GM18507 (cell line): Measurements from ENCODE around the gene CDH11.

ENCODE experiments used
- DNase-seq: peaks from one replicate; pipeline ENCODE4 v3.0.0; 2011; ENCODE audit warnings: low read depth; ENCODE audit not compliant: insufficient read length; ENCODE audit errors: extremely low spot score
- FAIRE-seq: peaks from 2 replicates; lab custom pipeline; 2011; peaks lifted over from hg19 to GRCh38; lab: Jason Lieb, UNC

The CDH11 gene, protein sequence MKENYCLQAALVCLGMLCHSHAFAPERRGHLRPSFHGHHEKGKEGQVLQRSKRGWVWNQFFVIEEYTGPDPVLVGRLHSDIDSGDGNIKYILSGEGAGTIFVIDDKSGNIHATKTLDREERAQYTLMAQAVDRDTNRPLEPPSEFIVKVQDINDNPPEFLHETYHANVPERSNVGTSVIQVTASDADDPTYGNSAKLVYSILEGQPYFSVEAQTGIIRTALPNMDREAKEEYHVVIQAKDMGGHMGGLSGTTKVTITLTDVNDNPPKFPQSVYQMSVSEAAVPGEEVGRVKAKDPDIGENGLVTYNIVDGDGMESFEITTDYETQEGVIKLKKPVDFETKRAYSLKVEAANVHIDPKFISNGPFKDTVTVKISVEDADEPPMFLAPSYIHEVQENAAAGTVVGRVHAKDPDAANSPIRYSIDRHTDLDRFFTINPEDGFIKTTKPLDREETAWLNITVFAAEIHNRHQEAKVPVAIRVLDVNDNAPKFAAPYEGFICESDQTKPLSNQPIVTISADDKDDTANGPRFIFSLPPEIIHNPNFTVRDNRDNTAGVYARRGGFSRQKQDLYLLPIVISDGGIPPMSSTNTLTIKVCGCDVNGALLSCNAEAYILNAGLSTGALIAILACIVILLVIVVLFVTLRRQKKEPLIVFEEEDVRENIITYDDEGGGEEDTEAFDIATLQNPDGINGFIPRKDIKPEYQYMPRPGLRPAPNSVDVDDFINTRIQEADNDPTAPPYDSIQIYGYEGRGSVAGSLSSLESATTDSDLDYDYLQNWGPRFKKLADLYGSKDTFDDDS

DNA sequence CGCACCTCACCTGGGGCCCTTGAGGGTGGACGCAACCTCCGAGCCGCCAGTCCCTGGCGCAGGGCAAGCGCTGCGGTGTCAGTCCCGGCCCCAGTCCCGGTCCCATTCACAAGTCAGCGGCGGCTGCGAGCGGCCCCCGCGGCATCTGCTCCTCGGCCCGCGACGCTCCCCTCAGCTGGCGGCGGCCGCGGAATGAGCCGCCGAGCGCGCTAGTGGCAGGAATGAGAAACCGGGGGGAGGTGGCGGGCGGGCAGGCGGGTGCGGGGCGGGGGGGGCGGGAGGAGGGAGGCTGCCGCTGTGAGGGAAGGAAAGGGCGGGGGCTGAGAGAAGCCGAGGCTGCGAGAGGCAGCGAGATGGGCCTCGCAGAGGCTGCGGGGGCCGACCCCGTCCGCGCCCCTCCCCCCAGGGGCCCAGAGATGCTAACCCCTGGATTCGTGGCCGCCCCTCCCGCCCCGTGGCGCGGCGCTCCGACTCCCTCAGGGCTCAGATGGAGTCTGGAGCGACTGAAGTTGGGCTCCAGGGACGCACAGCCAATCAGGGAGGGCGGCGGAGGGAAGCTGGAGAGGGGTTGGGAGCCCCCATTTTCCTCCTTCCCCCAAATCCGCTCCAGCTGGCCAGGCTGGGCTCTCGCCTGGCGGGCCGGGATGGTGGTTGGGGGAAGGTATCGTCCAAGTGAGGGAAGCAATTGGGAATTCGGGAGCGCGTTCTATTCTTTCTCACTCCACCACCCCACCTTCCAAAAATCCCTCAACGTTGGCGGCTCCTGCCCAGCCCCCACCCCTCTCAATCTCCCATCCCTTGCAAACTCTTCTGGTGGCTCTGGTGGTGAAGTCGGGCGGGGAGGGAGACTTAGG lies at the start of gene CDH11:
Gene CDH11 (minus strand): TSS at position 194 of the 854 bp plus-strand sequence. CDS start 117,194 bp downstream, outside the sequence.
- DNase-seq (no peak), FAIRE-seq (no peak)

DNA sequence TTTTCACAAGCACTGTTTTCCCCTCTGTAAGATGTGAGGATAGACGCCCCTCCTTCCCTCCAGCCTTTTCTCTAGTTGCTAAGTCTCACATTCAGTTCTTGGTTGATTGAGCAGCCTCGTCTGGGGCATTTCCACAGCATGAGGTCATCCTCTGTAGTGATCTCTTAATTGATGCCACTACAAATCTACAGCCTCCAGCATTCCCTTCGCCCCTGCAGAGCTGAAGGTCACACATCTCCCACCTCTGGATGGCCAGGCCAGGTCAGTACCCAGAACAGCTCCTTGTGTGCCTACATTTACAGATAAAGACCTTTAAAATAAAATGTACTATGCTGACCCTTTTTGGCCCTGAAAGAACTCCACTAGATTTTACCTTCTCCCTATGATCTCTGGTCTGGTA lies 32.5 kb upstream of the CDH11 start:
- no peak for DNase-seq
- no peak for FAIRE-seq

DNA sequence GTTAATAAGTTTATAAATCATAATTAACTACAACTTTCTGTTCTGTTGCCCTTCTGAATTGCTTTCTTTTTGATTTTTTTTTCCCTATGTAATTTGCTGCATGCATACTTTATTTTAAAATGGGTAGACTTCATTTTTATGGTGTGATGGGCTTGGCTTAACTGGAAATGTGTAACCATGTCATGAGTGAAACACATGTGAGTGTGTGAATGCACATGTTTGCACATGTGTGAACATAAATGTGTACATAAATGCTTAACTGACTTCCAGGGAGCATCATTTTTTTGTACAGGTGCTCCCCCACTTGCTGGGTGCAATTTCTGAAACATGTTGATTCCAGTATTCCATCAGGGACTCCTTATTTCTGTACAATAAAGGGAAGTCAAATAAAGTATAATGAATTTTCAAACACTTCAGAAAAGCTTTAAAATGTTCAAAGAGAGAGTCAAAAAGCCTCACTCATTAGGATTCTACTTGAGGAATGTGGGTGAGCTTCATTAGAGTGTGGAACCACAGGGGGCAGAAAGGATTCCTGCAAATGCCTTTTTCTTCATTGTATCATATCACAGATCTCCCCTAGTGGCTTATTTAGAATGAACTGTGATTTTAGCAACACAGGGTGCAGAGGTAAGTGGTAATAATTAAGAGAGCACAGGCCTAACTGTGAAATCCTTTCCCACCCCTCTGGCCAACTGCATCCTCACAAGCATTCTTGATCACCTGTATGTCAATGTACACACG lies 31.7 kb upstream of the CDH11 start:
- FAIRE-seq, result no peak
- no peak for DNase-seq

DNA sequence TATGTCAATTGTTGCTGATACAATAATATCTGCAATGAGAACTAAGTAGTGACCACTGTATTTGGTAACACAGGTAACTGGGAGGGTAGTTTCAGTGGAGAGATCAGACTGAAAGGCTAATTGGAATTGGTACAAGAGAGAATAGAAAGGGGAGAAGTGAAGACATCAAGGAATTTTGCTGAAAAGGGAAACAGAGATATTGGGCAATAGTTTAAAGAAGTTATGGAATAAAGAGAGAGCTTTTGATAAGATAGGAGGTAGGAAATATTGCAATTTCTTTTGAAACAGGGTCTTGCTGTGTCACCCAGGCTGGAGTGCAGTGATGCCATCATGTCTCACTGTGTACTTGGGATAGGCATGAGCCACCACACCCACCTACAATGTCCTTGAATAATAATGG lies 26.9 kb upstream of the CDH11 start:
- DNase-seq (no peak), FAIRE-seq (no peak)

DNA sequence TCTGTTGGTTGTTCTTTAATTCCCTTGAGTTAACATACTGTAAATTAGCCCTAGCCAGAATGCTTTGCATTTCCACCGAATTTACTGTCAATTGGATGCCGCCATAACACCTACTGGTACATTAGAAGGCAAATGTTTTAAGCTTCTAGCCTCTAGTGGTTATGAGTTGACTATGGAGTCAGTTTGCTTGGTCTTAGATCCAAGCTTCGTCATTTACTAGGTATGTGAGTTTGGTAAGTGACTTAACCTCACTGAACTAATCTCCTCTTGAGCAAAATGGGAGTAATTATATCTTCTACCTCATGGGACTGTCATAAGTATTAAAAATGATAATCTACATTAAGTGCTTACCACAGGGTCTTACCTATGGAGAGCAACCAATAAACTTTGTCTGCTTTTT lies 20.4 kb upstream of the CDH11 start:
- DNase-seq (no peak), FAIRE-seq (no peak)

DNA sequence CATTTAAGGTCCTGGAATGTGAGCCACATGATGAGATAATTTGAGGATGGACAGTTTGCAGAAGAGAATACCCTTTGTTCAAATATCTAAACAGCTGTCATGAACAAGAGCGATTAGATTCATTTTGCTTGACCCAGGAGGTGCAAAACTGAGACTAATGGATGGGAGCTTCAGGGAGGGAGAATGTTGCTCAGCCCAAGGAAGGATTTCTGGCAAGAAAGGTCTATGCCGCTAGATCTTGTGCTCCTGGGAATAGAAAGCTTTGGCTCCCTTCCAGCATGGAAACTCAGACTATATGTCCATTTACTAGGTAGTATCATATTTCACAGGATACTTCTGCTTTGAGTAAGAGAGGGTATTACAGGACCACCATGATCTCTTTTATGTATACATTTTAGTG lies 14.8 kb upstream of the CDH11 start:
- FAIRE-seq (no peak), DNase-seq (no peak)

DNA sequence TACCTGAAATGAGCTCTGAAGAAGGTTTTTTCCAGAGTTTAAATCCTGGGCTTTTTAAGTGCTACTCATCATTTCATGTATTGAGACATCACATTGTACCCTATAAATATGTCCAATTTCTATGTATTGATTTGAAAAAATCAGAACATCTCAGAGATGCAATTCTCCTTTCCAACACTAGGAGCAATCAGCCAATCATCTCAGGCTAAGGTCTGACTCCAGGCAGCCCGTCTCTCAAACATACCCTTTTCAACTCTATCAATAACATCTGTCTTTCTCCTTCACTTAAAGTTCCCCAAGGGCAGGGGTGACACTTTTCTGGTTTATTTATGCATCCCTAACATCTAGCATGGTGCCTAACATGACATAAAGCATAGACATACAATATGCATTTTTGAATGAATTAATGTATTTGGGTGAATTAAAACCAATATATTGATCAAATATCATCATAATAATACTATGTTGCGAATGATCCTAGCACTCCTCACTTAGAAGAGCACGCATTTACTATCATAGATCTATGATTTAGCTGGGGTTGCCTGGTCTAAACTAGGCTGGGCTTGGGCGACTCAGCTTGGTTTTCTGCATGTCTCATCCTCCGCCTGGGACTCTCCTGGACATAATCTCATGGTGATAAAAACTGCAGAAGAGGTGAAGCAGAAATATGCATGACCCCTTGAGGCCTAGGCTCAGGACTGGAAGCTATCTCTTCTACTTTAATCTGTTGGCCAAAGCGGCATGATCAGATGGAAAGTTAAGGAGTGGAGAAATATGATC lies 5.2 kb upstream of the CDH11 start:
- FAIRE-seq, result no peak
- no peak for DNase-seq

DNA sequence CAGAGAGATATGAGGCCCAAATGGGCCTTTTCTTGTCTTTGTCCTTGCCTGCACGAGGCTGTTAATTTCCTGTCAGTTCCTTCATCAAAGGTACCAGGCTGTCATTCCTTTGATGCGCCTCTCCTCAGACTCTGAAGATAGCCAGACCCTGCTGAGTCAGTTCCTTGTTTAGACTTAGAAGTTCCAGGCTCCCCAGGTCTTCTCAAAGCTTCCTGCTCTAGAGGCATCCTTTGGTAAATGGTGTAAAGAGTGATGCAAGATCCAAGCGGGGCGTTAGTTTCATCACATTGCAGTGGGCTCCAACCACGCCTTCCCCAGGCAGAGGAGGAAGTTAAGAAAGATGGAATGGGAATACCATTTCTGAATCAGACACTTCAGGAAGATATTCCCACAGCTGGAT lies 4.0 kb upstream of the CDH11 start:
- FAIRE-seq (no peak), DNase-seq (no peak)

DNA sequence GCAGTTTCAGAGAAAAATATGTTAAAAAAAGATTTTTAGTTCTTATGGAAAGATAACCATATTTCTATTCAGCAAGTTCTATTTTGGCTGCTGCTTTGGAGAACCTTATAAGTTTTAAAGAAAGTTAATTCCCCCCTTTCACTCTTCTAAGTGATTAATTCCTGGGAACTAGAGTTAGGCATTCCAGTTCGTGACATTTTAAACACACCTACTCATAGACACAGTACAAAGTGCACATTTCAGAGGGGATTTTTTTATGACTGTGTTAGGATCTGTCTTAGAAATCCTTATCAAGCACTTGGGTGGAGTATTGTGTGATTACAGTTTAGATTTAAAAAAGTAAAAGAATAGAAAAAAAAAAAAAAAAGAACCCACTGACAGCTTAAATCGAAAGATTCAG lies 3.5 kb upstream of the CDH11 start:
- FAIRE-seq (no peak), DNase-seq (no peak)

DNA sequence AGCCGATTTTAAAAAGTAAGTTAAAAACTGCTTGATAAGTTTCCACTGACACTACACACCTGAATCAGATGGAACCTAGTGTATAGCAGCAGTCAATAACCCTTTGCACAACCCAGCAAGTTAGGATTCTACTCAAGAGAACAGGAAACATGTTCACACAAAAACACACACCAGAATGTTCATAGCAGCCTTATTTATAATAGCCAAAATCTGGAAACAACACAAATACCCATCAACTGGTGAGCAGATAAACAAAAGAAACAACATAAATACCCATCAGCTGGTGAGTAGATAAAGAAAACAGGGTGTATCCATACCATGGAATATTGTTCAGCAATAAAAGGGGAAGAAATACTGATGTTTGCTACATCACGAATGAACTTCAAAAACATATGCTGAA lies 2.7 kb upstream of the CDH11 start:
- no peak for FAIRE-seq
- no peak for DNase-seq

DNA sequence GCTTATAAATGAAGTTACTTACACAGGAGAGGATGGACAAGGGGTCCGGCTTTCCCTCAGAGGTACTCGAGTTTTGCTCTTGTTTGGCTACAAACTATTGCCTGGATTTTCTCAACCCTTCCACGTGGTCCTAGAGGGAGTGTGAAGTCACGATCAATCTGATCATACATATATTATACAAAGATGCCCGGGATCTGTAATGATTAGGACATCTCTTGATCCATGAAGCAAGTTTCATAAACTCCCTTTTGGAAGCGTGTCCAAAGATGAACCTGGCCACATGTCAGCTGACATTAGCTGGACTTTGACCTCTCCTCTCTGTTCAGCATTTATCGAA lies 2.3 kb upstream of the CDH11 start:
- DNase-seq, result no peak
- no peak for FAIRE-seq

DNA sequence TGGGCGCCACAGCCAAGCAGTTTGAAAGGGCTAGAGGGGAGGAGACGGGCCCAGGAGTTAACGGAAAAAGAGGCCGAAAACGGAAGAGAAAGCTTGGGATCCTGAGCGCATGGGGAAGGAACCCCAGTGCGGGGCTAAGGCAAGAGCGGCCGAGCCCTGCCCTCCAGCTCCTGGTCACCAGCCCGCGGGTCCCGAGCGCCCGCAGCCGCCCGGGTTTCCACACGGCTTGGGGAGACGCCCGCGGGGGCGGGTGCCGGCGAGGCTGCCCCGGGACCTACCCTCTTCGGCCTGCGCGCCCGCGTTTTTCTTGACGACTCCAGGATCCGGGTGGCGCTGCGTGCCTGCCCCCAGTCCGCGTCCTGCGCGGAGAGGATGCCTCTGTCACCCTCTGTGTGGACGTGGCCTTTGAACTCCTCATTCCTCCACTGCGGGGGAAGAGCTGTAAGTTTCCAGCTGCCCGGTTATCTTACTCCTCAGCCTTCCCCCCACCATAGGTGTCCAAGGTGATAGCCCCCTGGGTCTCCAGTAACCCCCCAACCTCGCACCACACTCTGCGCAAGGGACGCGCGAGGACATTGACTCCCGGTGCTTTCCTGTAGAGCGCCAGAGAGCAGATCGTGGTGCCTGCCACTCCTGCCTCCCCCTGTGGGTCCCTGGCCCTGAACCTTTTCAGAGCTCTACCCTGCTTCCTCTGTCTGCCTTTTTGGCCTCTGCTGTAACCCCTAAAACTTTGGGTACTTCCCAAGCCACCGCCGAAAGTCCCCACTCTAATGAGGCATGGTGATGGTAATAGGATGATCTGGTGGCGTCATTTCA lies 1.7 kb upstream of the CDH11 start:
- DNase-seq (no peak), FAIRE-seq (no peak)

DNA sequence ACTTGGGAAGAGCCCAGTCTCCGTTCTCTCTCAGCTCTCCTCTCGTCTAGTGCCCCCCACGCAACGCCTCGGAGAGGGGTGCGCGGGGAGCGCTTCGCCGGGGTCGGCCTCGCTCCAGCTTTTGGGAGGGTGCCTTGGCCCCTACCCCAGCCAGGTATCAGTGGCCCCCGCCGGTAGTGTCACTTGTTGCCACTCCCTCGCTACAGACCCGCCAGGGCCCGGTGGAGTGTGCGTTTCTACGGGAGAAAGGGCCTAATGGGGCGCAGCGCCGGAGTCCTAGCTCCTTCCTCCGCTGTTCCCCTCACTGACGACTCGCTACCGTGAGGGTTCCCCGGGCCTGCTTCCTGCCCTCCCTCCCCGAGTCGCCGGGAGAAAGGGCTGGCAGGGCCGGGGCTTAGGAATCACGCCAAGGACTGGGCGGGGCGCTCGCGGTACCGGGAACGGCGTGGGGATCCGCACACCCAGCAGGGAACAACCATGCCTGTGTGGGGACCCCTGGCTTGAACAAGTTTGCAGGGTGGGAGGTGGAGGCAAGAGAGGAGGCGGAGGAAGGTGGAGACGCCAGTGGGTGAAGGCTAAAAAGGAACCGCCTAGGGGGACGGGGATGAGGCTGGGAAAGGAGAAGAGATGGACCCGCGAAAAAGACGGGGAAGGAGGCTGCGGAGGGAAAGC lies 997 bp upstream of the CDH11 start:
- DNase-seq (no peak), FAIRE-seq (no peak)

DNA sequence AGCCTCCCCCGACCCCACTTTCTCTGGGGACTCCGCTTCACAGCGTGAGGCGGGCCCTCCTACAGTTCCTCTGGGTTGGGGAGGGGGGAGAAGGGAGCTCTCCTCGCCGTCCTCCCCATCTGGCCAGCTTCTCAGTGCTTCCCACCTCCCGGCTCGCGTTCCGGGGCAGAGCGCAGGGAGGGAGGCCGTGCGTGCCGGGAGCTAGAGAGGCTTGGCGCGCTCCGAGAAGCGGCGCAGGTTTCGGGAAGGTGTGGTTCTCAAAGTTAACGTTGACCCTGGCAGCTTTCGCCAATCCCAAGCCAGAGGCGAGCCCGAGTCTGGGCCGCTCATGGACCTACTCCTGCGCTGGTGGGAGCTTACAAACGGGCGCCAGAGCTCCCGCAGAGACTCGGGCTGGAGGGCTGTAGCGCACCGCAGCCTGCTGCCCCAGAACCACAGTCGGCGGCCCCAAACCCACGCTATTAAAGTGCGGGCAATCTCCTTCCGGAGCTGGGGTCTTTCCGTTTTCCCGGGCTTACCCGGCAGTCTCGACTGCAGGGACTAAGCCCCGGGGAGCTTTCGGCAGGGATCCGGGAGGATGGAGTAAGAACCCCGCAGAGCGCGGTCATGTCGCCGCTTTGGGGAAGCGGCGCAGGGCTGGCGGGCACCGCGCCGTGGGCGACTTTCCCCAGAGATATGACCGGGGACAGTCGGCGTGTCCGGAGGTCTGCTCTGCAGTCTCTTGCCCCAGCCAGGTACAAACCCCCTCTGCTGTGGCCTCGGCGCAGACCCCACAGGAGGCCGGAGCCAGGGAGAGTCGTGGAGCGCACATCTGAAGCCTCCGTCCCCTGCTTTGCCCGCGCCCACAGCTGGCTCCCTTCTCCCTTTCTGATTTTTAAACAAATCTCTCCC lies 787 bp downstream of the CDH11 start:
- DNase-seq, result no peak
- no peak for FAIRE-seq

DNA sequence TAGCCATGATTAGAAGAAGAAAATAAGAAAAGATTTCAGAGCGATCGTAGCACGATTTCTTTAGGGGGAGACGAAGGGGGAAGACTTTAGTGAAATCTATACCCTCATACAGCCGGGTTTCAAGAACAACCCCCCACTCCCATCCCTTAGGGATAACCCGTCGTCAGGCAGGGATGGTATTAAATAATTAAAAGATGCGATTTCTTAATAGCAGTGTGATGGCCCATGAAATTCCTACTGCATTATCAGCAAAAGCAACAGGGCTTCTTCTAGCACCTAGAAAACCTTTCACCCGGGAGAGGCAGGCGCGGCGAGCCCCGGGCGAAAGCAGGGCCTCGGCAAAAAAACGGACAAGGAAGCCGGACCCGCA lies 1.4 kb downstream of the CDH11 start:
- no peak for DNase-seq
- no peak for FAIRE-seq

DNA sequence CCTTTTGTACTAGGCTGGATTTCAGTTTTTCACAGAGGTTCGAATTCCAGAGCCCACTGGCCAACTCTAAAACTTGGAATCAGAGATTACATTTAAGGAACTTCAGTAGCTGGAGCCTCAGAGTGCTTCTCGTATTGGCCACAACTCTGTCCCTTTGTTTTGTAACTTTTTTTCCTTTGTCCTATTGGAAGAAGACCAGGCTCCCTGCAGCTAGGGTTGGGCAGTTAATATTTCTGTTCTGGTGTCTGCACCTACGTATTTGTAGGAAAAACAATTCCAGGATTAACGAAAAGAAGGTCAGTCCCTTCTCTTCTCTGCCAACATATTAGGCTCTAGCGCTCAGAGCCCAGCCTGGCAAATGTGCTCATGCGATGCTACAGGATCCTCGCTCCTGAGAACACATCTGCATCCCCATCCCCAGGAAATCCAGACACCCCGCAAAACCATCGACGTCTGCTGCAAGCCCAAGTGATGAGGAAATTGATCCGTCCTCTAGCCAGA lies 1.9 kb downstream of the CDH11 start:
- no peak for DNase-seq
- no peak for FAIRE-seq
